ENCODE data around the gene ID1. TPM values are rescaled to one million over a fixed set of nuclear protein-coding genes. Genes with fewer than 3 reads are reported as not detected.
A peak's percentile ranks its signal among the peaks of the same experiment; 100 is the strongest.

ID1 gene
- polyA plus RNA-seq, 2 of the 4 experiments (the other 2 are of a cell fraction) = 237 to 432 TPM

GRCh38 chr20:31594558-31595379 is 10.3 kb upstream of the ID1 start:
- ATAC-seq = peak; percentile 17 to 27; a peak in 4 of 6 replicates

More at GRCh38 chr20:31594558-31595379, 10.3 kb upstream of the ID1 start:
- Histone ChIP-seq H3K4me2 (peak overlapping the region; percentile 95), H3K9me3 (no peaks in the 10 kb centered on the region), H3K27ac (peak overlapping the region; percentile 98), H3K4me1 (peaks cover 50% of the 10 kb centered on the region), H3K4me3 (peak overlapping the region; percentile 62)
- DNase-seq (ENCODE audit: low read depth in 1 of 2, low spot score in 1 of 2) (peak in 1 of 2 experiments; percentile 85), FAIRE-seq (no peak)
- CTCF ChIA-PET = interaction anchor here (2.7 to 25.0 kb wide), 5 partner anchors 9 to 40 kb away, joined by 14 to 966 read pairs (median 80); partner anchors contain the start of gene ID1
- POLR2A ChIA-PET = interaction anchor here (0.5 to 3.9 kb wide), 7 partner anchors 10 to 34 kb away, joined by 4 to 101 read pairs (median 11); partner anchors contain the start of gene ID1
- no peak for TF ChIP-seq RAD21 (conservative IDR thresholded peaks at IDR 0.05 in 1 of 2, IDR thresholded peaks at IDR 0.05 in 1 of 2)
- TF ChIP-seq MAX (IDR thresholded peaks at IDR 0.05) = peak; percentile 37
- no peak for TF ChIP-seq CEBPB (IDR thresholded peaks at IDR 0.05)
- no peak for TF ChIP-seq KDM1A (IDR thresholded peaks at IDR 0.05; ENCODE audit: low read depth)
- TF ChIP-seq HOXA7 (CRISPR knock-in tag; IDR thresholded peaks at IDR 0.05) = 0 out of 2 replicates have a peak, but pooled peaks have one; percentile 11
- TF ChIP-seq REST (IDR thresholded peaks at IDR 0.05) = 0 out of 2 replicates have a peak, but pooled peaks have one; percentile 4
- peak; percentile 35; the same call in 1 of the 3 replicates for TF ChIP-seq BCL3 (IDR thresholded peaks at IDR 0.05)
- no peak for TF ChIP-seq PBX3 (IDR thresholded peaks at IDR 0.05)
- TF ChIP-seq ESRRA (IDR thresholded peaks at IDR 0.05; ENCODE audit: borderline replicate concordance, low read length) = no peak
- no peak for TF ChIP-seq SREBF2 (IDR thresholded peaks at IDR 0.05)
- peak; percentile 29; the same call in 1 of the 2 replicates for TF ChIP-seq POLR2A (IDR thresholded peaks at IDR 0.05; ENCODE audit: low read length)
- no peak for TF ChIP-seq POLR2AphosphoS2 (conservative IDR thresholded peaks at IDR 0.05; ENCODE audit: low read length)
- 0 out of 2 replicates have a peak, but pooled peaks have one; percentile 27 for TF ChIP-seq ATOH8 (CRISPR knock-in tag; IDR thresholded peaks at IDR 0.05; ENCODE audit: low read depth)
- TF ChIP-seq ZC3H11A (IDR thresholded peaks at IDR 0.05) = 0 out of 2 replicates have a peak, but pooled peaks have one; percentile 9
- peak; percentile 30; the same call in 1 of the 2 replicates for TF ChIP-seq GATA3 (IDR thresholded peaks at IDR 0.05; ENCODE audit: borderline replicate concordance)
- no peak; the same call in 1 of the 2 replicates for TF ChIP-seq RARB (CRISPR knock-in tag; IDR thresholded peaks at IDR 0.05)
- TF ChIP-seq BHLHE40 (IDR thresholded peaks at IDR 0.05; ENCODE audit: low read depth, low read length) = no peak
- WGBS (ENCODE audit: missing lambda C conversion rate) = 31% methylated on average over 11 of the region's 11 CpGs

Measured in A549 (cell line).